Activated gamma-delta T cell treated with Interleukin-2 at 50 U/mL for 16 hours (primary cell): ENCODE measurements around the gene RPS6KA4.

Experiments
- DNase-seq: peaks from one replicate; pipeline ENCODE4 v3.0.0-alpha.2; 2020

RPS6KA4 gene

DNA sequence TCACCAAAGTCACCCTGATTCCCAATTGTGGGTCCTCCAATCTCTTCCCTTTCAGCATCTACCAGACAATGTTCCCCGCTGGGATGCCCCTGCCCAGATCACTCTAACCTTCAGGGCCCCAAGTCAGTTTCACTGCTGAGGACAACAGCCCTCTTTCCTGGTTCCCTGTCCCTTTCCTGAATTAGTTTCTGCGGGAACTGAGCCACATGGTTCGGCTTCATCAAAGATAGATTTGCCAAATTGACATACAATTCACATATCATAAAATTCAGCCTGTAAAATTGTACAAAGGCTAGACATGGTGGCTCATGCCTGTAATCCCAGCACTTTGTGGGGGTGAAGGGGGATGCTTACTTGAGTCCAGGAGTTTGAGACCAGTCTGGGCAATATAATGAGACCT is 31.0 kb upstream of the RPS6KA4 start:
- no peak for DNase-seq

- DNase-seq = no peak
Measured at GRCh38 chr11:64330888-64331287, 28.1 kb upstream of the RPS6KA4 start.

- peak; percentile 72 for DNase-seq
Measured at GRCh38 chr11:64331569-64332371, 27.2 kb upstream of the RPS6KA4 start.

DNA sequence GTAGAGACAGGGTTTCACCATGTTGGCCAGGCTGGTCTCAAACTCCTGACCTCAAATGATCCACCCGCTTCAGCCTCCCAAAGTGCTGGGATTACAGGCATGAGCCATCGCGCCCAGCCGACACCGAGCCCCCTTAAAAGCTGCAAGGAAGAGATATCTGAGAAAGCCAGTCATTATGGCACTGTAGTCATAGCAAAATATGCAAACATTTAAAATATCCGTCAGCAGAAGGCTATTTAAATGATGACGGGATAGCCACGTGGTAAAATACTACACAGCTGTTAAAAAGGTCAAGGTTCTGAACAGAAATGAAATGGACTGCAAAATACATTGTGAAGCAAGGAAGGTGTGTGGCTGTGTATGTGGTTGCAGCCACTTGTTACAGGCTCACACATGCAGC is 25.4 kb upstream of the RPS6KA4 start:
- DNase-seq = no peak

DNA sequence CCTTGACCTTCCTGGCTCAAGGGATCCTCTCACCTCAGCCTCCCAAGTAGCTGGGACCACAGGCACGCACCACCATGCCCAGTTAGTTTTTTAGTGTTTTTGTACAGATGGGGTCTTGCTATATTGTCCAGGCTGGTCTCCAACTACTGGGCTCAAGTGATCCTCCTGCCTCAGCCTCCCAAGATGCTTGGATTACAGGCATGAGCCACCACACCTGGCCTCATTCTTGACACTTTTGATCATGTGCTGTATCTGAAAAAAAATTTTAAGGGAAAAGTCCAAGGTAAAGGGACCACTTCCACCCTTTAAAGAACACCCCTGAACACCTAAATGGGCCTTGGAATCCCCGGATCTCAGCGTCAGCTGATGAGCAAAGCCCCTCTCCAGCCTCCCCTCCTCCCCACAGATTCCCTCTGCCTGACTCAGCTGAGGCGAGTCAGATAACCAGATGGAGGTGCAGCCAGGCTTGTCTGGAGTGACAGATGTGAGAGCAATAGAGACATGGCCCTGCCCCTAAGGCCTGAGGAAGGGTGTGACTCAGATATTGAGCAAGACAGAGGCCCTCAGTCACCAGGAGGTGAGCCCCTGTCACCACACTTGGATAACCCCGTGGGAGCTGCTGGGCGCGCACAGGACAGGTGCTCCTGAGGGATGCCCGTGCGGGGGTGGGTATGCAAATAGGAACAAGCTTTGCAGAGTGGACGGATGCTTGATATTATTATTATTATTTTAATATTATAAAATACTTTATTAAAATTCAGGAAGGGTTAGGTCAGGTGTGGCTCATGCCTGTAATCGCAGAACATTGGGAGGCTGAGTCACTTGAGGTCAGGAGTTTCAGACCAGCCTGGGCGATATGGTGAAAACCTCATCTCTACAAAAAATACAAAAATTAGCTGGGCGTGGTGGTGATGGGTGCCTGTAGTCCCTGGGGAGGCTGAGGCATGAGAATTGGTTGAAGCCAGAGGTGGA is 23.9 kb upstream of the RPS6KA4 start:
- no peak for DNase-seq

DNA sequence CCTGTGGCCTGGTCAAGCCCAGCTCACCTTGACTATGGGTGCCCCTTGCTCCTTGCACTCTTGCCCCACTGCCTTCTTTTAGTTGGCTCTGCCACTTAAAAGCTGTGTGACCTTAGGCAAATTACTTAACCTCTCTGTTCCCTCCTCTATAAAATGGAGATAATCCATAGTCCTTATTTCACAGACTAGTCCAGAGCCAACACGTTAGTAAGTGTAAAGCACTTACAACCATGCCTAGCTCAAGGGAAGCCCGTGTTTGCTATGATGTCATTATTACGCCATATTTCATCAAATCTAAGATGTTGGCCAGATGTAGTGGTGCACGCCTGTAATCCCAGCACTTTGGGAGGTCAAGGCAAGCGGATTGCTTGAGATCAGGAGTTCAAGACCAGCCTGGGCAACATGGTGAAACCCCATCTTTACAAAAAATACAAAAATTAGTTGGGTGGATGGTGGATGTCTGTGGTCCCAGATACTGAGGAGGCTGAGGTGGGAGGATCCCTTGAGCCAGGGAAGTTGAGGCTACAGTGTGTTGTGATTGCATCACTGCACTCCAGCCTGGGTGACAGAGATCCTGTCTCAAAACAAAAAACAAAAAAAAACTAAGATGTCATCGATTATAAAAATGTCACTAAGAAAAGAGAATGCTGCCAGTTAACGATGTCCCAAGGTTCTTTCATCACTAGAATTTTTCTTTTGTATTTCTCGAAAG is 21.3 kb upstream of the RPS6KA4 start:
- DNase-seq = no peak

- DNase-seq = no peak
Measured at GRCh38 chr11:64338716-64339115, 20.2 kb upstream of the RPS6KA4 start.

DNA sequence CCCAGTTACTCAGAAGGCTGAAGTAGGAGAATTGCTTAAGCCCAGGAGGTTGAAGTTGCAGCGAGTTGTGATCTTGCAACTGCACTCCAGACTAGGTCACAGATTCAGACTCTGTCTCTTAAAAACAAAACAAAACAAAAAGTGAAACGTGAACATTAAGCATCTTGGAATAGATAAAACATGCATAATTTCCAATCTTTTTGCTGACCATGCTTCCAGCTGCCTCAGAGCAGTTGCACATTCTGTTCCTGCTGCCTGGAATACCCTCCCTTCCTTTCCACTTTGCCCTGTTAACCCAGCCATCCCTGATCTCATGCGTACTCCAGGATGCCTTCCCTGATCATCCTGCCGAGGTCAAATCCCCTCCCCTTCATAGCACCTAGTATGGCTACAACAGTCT is 19.7 kb upstream of the RPS6KA4 start:
- no peak for DNase-seq

- peak; percentile 90 for DNase-seq
Measured at GRCh38 chr11:64339754-64340408, 19.1 kb upstream of the RPS6KA4 start, which contains the start of gene CCDC88B. CCDC88B (plus strand) TSS chr11:64340204; CDS start chr11:64340267, 63 bp downstream.

DNA sequence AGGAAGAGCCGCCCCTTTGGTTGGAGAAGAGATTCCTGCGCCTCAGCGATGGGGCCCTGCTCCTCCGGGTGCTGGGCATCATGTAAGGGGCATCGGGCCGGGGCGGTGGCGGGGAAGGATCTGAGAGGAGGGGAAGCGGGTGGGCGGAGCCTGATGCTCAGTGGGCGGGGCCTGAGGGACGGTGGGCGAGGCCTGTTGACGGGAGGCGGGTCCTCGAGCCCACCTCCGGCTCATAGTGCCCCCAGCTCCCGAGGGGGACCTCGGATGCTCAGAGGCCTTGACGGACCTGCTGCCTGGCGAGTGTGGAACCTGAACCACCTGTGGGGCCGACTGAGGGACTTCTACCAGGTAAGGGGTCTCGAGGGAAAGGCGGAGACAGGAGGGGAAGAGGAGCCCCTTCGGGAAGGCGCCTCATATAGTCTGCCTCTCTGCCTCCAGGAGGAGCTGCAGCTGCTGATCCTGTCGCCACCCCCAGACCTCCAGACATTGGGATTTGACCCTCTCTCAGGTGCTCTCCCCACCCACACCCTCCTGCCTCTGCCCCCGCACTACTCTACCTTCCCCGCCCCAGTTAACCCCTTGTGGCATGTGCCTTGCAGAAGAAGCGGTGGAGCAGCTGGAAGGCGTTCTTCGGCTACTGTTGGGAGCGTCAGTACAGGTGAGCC is 18.2 kb upstream of the RPS6KA4 start:
- peak; percentile 79 for DNase-seq

DNA sequence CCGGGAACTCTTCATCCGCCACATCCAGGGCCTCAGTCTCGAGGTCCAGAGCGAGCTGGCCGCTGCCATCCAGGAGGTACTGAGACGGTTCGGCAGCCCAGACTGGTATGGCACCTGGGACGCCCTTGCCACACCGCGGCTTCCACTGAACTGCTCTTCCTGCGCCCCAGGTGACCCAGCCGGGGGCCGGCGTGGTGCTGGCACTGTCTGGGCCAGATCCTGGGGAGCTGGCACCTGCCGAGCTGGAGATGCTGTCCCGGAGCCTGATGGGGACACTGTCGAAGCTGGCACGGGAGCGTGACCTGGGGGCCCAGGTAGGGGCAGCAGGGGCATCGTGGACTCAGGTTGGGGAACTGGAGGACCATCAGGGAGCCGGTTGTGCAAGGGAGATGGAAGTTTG is 17.5 kb upstream of the RPS6KA4 start:
- DNase-seq = no peak

- DNase-seq = peak; percentile 83
Measured at GRCh38 chr11:64341851-64342791, 16.8 kb upstream of the RPS6KA4 start.

GRCh38 chr11:64342869-64343745 is 15.9 kb upstream of the RPS6KA4 start:
- no peak for DNase-seq

DNA sequence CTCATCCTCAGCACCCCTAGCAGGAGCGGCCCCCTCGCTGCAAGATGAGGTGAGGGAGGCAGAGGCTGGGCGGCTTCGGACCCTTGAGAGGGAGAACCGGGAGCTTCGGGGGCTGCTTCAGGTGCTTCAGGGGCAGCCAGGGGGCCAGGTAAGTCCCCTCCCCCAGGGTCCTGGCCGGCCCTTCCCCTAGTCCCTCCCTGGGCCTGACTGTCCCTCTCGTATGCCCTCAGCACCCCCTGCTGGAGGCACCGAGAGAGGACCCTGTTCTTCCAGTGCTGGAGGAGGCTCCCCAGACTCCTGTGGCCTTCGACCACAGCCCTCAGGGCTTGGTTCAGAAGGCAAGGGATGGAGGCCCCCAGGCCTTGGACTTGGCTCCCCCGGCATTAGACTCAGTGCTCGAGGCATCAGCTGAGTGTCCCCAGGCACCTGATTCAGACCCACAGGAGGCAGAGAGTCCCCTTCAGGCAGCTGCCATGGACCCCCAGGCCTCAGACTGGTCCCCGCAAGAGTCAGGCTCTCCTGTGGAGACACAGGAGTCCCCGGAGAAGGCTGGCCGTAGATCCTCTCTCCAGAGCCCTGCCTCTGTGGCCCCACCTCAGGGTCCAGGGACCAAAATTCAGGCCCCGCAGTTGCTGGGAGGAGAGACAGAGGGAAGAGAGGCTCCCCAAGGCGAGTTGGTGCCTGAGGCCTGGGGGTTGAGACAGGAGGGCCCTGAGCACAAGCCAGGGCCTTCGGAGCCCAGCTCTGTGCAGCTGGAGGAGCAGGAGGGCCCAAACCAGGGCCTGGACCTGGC is 15.0 kb upstream of the RPS6KA4 start:
- no peak for DNase-seq

DNA sequence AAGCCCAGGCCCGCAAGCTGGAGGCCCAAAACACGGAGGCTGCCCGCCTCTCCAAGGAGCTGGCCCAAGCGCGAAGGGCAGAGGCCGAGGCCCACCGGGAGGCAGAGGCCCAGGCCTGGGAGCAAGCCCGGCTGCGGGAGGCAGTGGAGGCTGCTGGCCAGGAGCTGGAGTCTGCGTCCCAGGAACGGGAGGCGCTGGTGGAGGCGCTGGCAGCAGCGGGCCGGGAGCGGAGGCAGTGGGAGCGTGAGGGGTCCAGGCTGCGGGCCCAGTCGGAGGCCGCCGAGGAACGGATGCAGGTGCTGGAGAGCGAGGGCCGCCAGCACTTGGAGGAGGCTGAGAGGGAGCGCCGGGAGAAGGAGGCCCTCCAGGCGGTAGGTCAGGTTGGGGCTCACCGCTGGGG is 14.2 kb upstream of the RPS6KA4 start:
- no peak for DNase-seq

GRCh38 chr11:64347193-64347867 is 11.6 kb upstream of the RPS6KA4 start:
- DNase-seq = no peak

GRCh38 chr11:64348383-64349024 is 10.5 kb upstream of the RPS6KA4 start:
- no peak for DNase-seq

DNA sequence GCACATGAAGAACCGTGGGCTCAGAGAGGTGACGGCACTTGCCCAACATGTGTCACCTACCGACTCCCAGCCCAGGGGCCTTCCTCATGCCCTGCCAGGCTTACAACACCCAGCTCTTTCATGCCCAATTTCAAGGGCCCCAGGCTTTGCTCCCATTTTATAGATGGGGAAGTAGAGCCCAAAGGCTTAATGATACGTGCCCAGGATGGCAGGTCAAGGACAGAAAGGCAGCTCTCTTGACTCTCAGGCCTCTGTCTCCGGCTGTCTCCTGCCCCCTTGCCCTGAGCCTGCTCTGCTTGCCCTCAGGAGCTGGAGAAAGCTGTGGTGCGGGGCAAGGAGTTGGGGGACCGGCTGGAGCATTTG is 10.0 kb upstream of the RPS6KA4 start:
- no peak for DNase-seq
